Measurements from ENCODE around the gene MSI2. TPM values are rescaled to one million over a fixed set of nuclear protein-coding genes. Genes with fewer than 3 reads are reported as not detected.
"Not testable (repeated sequence)": the region's sequence is repeated elsewhere in the genome, so short reads cannot be mapped to it uniquely, and the experiment has no call there.

The MSI2 gene
- total RNA-seq, 1 donor from 2014 or later: 144 TPM

- Mint-ChIP-seq H3K4me1 (peaks cover 22% of the 10 kb centered on the region), H3K4me3 (no peak overlapping the region), H3K36me3 (peaks cover 15% of the 10 kb centered on the region), H3K9me3 (peaks cover 4% of the 10 kb centered on the region), H3K27me3 (ENCODE audit: low read depth) (no peaks in the 10 kb centered on the region), H3K27ac (no peak overlapping the region)
- TF ChIP-seq CTCF (IDR thresholded peaks at IDR 0.05; ENCODE audit: unreplicated experiment): no peak
- no peak for DNase-seq (ENCODE audit: low spot score in 2 of 2, unreplicated experiment in 2 of 2)
These were observed 363.0 kb downstream of the MSI2 start for GRCh38 chr17:57619061-57619937.

- H3K4me3 Mint-ChIP-seq: no peak overlapping the region
- H3K9me3 Mint-ChIP-seq: peaks cover 4% of the 10 kb centered on the region
- peaks cover 15% of the 10 kb centered on the region for H3K36me3 Mint-ChIP-seq
- no peak for TF ChIP-seq CTCF (IDR thresholded peaks at IDR 0.05; ENCODE audit: unreplicated experiment)
- peaks cover 31% of the 10 kb centered on the region for H3K4me1 Mint-ChIP-seq
- DNase-seq (ENCODE audit: low spot score in 2 of 2, unreplicated experiment in 2 of 2): no peak
- H3K27me3 Mint-ChIP-seq (ENCODE audit: low read depth): no peaks in the 10 kb centered on the region
- no peak overlapping the region for H3K27ac Mint-ChIP-seq
These were observed 364.3 kb downstream of the MSI2 start for GRCh38 chr17:57620576-57620975.

GRCh38 chr17:57621791-57622190, 365.5 kb downstream of the MSI2 start:
- H3K9me3 Mint-ChIP-seq; H3K4me3 Mint-ChIP-seq; H3K36me3 Mint-ChIP-seq; H3K27ac Mint-ChIP-seq; H3K27me3 Mint-ChIP-seq (ENCODE audit: low read depth); DNase-seq (ENCODE audit: low spot score in 2 of 2, unreplicated experiment in 2 of 2): not testable (repeated sequence)
- H3K4me1 Mint-ChIP-seq: peaks cover 32% of the 10 kb centered on the region

GRCh38 chr17:57622306-57622682, 366.0 kb downstream of the MSI2 start:
- no peaks in the 10 kb centered on the region for H3K27me3 Mint-ChIP-seq (ENCODE audit: low read depth)
- H3K27ac Mint-ChIP-seq: peak overlapping the region; percentile 77
- DNase-seq (ENCODE audit: low spot score in 2 of 2, unreplicated experiment in 2 of 2): no peak

GRCh38 chr17:57622683-57623433, 366.5 kb downstream of the MSI2 start:
- TF ChIP-seq CTCF (IDR thresholded peaks at IDR 0.05; ENCODE audit: unreplicated experiment): no peak
- H3K27me3 Mint-ChIP-seq (ENCODE audit: low read depth): no peaks in the 10 kb centered on the region
- peaks cover 6% of the 10 kb centered on the region for H3K36me3 Mint-ChIP-seq
- no peak overlapping the region for H3K4me3 Mint-ChIP-seq
- no peaks in the 10 kb centered on the region for H3K9me3 Mint-ChIP-seq
- peak overlapping the region; percentile 77 for H3K27ac Mint-ChIP-seq
- DNase-seq (ENCODE audit: low spot score in 2 of 2, unreplicated experiment in 2 of 2): no peak
- H3K4me1 Mint-ChIP-seq: peaks cover 32% of the 10 kb centered on the region

More at GRCh38 chr17:57622306-57622682, 366.0 kb downstream of the MSI2 start:
- TF ChIP-seq CTCF (IDR thresholded peaks at IDR 0.05; ENCODE audit: unreplicated experiment): no peak
- Mint-ChIP-seq H3K9me3 (no peaks in the 10 kb centered on the region), H3K36me3 (peaks cover 4% of the 10 kb centered on the region), H3K4me1 (peaks cover 32% of the 10 kb centered on the region), H3K4me3 (no peak overlapping the region)

- no peak overlapping the region for H3K4me3 Mint-ChIP-seq
- no peaks in the 10 kb centered on the region for H3K9me3 Mint-ChIP-seq
- H3K27me3 Mint-ChIP-seq (ENCODE audit: low read depth): no peaks in the 10 kb centered on the region
- no peak for TF ChIP-seq CTCF (IDR thresholded peaks at IDR 0.05; ENCODE audit: unreplicated experiment)
- DNase-seq (ENCODE audit: low spot score in 2 of 2, unreplicated experiment in 2 of 2): no peak
- peaks cover 32% of the 10 kb centered on the region for H3K4me1 Mint-ChIP-seq
- H3K27ac Mint-ChIP-seq: peak overlapping the region; percentile 77
- H3K36me3 Mint-ChIP-seq: peaks cover 11% of the 10 kb centered on the region
These were observed 367.3 kb downstream of the MSI2 start for GRCh38 chr17:57623620-57624019.

Measured in mesothelial cell of epicardium (in vitro differentiated cells).